Posterior cingulate gyrus (tissue), 11 donors: Measurements from ENCODE around the gene CDA.

ENCODE experiments used
- DNase-seq, 10 donors: peaks; one replicate each; pipeline versions ENCODE4 v3.0.0 to v3.0.0-alpha.2; 2020 to 2021; ENCODE audit warnings: mixed read lengths in 3 of 10
- intact Hi-C: fragments of 100-400 bp; cut with DNase I; formaldehyde crosslinking; loops from one replicate; pipeline ENCODE4 v1.15.1; 2023

CDA gene

DNA sequence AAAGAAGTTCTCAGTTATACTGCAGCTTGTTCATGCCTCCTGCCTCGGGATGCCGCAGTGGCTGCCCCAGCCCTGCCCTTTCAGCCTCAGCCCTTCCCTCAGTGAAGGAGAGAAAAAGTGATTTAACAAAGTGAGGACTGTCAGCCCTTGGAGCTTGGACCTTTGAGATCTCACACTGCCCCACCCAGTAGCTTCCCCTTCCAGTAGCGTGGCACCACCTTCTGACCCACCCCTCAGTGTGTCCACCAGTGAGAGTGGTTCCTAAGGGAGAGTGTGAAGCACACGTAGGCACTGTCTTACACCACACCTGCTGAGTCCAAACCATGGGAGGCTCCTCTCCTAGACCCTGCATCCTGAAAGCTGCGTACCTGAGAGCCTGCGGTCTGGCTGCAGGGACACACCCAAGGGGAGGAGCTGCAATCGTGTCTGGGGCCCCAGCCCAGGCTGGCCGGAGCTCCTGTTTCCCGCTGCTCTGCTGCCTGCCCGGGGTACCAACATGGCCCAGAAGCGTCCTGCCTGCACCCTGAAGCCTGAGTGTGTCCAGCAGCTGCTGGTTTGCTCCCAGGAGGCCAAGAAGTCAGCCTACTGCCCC is at the start of gene CDA:
CDA (plus strand) TSS at position 464 of the 592 bp plus-strand sequence; CDS start at position 497, 33 bp downstream.
- intact Hi-C loops = no loop called here
- peak in 1 of 10 donors; percentile 59 for DNase-seq

DNA sequence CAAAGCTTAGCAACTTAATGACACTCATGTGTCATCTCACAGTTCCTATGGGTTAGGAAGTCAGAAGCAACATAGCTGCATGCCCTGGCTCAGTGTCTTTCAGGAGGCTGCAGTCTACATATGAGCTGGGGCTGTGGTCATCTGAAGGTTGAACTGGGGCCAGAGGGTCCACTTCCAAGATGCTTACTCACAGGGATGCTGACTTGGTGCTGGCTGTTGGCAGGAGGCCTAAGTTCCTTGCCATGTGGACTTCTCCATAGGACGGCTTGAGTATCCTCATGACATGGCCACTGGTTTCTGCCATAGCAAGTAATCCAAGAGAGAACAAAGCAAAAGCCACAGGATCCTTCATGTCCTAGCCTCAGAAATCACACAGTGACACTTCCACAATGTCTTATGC is 48.6 kb upstream of the CDA start:
- intact Hi-C loops = no loop called here

GRCh38 chr1:20546637-20547036 is 42.3 kb upstream of the CDA start:
- no peak for DNase-seq
- intact Hi-C loops = no loop called here

More for the DNA sequence above, 48.6 kb upstream of the CDA start:
- no peak for DNase-seq

- DNase-seq = peak in 2 of 10 donors; percentile 17 to 40
- intact Hi-C loops = no loop called here
Observed at GRCh38 chr1:20551161-20551560, 37.7 kb upstream of the CDA start.

DNA sequence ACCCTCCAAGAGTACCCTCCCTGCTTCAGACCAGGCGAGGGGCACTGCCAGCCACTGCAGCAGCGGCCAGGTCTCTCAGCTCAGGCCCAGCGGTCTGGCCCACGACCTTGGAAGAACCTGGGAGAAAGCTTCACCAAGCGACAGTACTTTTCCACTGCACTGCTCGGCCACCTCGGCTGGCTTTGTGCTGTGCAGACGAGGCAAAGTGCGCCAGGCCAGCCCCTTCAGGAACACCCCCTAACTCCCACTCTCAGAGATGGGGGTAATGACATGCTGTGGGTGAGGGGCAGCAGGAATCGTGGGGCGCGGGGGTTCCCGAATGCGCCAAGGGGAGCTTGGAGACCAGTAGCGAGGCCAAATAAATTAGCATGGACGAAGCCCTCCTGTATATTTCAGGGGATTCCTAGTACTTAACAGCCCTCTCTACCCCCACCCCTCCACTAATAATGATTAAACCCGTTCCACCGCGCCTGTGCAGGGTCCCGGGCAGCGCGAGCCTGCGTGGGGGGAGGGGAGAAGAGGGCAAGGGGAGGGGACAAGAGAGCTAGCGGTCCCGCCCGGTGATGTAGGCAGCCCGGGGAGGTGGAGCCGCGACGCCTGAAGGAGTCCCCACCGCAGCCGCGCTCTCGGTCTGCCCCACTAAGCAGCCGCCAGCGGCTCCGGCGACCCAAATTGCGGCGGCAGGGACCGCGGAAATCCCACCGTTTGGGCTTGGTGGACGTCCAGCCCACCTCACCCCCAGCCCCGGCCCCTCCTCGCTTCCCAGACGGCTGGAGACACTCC is 36.8 kb upstream of the CDA start, which contains the start of gene FAM43B:
FAM43B (plus strand) TSS at position 629 of the 783 bp plus-strand sequence. CDS start 401 bp downstream, outside the sequence.
- intact Hi-C loops = no loop called here
- DNase-seq = peak; percentile 28 to 96 (median 76)

- DNase-seq = peak in 3 of 10 donors; percentile 76 to 85 (median 84)
- intact Hi-C loops = no loop called here
Observed at GRCh38 chr1:20552728-20553445, 36.0 kb upstream of the CDA start.

DNA sequence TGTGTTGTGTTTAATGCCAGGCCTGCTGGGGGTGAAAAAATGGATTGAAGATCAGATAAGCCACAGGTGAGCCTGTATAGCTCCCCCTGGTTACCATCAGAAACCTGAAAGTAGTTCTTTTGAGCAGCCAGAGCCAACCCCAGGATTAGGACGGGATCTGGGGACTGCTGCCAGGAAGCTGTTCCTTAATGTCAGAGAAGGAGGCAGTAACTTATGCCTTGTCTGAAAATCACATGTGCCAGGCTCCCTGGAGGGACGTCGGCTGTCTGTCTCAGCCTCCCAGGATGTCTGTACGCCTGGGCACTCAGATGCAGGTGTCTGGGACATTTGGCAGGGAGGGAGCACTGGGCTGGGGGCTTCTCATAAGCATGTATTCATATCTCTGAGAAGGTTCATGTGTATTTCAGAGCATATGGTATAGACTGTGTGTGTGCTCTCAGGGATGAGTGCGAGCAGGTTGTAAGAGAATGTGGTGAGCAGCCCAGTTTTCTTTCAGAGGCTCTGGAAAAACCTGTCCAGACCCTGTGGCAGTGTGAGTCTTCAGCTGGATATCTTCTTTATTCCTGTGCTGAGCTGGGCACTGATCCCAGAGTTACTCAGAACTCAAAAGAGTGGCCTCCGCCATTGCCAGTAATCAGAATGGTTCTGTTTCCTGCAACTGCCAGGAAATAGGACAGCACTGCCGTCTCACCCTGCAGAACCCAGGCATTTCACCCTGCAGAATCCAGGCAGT is 33.7 kb upstream of the CDA start:
- intact Hi-C loops = no loop called here
- DNase-seq = peak in 5 of 10 donors; percentile 33 to 86 (median 36)

DNA sequence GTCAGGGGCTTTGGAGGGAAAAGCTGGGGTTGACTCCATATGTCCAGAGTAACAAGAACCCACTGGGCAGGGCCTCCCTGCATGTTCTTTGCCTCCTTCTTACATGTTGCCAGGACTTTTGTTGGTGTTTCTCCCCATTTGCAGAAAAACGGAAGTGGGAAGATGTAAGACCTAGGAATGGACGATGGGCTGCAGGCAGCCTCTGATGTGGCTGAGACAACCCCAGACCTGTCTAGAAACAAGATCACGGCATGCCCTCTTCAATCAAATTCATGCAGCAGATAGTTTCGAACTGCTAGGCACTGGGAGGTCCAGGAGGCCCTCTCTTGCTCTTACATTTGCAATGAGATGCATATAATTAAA is 33.2 kb upstream of the CDA start:
- DNase-seq = peak in 1 of 10 donors; percentile 24
- intact Hi-C loops = no loop called here

DNA sequence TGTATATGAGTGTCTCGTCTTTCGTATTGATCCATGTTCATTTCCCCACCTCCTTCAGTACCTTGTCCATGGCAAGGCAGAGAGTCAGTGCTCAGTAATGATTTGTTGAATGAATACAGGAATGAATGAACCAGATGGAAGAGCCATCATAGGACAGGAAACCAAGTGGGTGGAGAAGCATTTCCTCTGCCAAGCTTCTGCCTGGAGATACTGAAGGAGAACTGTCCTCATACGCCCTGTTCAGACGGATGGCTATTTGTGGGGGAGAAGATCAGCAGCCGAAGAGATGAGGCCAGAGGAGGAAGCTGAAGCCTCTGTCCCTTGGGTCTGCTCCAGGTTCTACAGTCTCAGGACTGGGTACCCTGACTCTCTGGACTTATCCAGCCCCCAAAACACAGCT is 30.7 kb upstream of the CDA start:
- DNase-seq = no peak
- intact Hi-C loops = no loop called here

- intact Hi-C loops = no loop called here
- DNase-seq = no peak
Observed at GRCh38 chr1:20560966-20561365, 27.9 kb upstream of the CDA start.

GRCh38 chr1:20565234-20565633 is 23.7 kb upstream of the CDA start:
- DNase-seq = no peak
- intact Hi-C loops = no loop called here

- DNase-seq = peak in 2 of 10 donors; percentile 9 to 42
- intact Hi-C loops = no loop called here
Observed at GRCh38 chr1:20569523-20570098, 19.3 kb upstream of the CDA start.

GRCh38 chr1:20571427-20571826 is 17.5 kb upstream of the CDA start:
- intact Hi-C loops = no loop called here
- no peak for DNase-seq

- no peak for DNase-seq
- intact Hi-C loops = no loop called here
Observed at GRCh38 chr1:20573987-20574386, 14.9 kb upstream of the CDA start.

- peak in 9 of 10 donors; percentile 37 to 92 (median 72) for DNase-seq
- intact Hi-C loops = no loop called here
Observed at GRCh38 chr1:20574686-20575540, 14.0 kb upstream of the CDA start.

DNA sequence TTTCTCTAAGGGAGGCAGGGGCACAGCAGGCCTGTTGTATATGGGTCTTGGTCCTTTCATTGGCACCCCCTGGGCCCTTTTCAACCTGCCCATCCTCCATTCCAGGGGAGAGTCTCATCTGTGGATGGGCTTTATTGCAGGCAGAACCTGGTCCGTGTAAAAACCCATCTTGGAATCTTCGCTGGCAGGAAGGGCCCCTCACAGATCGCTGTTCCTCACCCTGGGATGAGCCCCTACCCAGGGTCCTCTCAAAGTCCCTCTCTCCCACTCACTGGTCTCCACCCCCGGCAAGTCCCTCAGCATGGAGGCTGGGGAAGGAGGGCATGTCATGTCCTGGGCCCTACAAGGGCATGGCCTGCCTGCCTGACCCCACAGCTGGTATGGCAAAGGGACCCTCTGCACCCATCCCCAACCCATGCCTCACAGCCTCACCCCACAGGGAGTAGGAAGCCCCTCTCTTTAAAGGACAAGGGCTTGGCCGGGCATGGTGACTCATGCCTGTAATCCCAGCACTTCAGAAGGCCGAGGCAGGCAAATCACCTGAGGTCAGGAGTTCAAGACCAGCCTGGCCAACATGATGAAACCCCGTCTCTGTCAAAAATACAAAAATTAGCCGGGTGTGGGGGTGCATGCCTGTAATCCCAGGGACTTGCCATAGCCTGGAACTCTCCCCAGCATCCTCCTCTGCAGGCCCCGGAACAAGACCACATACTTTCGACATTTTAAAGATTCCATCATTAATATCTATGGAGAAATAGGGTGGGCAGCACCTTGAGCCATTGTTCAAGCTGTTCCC is 13.2 kb upstream of the CDA start:
- peak in 2 of 10 donors; percentile 39 to 43 for DNase-seq
- intact Hi-C loops = no loop called here

GRCh38 chr1:20578062-20578461 is 10.8 kb upstream of the CDA start:
- DNase-seq = peak in 1 of 10 donors; percentile 25
- intact Hi-C loops = no loop called here

DNA sequence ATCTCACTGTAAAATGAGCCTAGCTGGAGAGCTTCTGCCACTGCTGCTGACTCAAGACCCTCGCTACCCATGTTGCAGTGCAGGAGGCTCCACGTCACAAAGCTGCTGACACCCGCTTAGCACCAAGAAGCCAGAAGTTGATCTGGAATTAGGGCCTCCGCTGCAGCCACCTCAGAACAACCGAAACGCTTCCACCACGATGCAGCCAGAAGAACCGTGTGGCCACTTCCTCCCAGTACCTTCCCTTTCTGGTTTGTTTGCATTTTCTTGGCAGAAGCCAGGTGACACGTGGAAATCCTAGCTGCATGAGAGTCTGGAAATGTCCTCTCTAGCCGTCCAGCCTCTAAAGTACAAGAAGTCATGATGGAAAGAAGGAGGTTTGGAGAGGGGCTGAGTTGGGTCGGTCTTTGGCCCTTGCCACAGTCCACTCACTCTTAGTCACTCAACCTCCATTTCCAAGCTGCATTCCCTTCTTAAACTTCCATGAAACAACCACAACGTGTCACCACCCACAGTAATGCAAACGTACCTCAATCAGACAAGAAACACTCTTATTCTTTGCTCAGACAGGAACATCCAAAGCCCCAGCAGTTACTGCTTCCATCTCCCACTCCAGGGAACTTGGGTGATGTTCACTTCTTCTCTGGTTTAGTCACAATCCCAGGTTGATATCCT is 10.0 kb upstream of the CDA start:
- DNase-seq = peak in 1 of 10 donors; percentile 72
- intact Hi-C loops = no loop called here
